Stimulated activated CD4-positive, alpha-beta T cell treated with anti-CD3 and anti-CD28 coated beads, Interleukin-1b, Interleukin-23, amount 100 ng/mL, for 24 hours (primary cell): Measurements from ENCODE around the gene NCAM2.

Experiments
- DNase-seq, 4 experiments: peaks; one replicate each; pipeline ENCODE4 v3.0.0-alpha.2; 2020; ENCODE audit warnings: low read depth in 4 of 4, low spot score in 1 of 4

NCAM2 gene

DNA sequence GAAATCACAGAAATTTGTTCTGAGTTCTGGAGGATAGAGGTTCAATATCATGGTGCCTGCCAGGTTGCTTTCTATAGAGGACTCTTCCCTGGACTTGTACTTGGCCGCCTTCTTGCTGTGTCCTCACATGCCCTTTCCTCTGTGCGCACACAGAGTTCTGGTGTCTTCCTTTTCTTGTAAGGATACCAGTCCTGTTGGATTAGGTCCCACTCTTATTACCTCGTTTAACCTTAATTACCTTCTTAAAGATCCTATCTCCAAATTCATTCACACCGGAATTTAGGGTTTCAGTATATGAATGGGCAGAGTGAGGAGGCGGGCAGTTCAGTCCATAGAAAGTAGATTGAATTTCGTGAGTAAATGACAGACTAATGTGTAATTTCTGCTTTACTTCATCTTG lies 413.9 kb downstream of the NCAM2 start:
- no peak for DNase-seq

- DNase-seq: no peak
Measured at GRCh38 chr21:21415741-21416140, 417.5 kb downstream of the NCAM2 start.

DNA sequence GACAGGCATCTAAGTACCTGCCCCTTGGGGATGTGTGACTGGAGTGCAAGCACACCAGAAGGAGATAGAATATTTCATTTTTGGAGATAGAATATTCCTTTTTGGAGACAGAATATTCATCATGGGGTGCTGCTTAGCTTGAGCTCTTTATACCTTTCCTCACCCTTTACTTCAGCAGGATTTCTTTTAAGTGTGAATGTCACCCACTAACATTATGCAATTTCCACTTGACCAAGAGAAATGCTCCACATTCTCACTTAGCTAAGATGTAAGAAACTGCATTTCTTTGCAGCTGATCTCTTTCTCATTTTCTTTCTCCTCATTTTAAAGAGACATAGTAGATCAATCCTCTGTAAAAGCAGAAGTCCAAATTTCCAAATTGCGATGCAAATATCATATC lies 436.7 kb downstream of the NCAM2 start:
- no peak for DNase-seq

DNA sequence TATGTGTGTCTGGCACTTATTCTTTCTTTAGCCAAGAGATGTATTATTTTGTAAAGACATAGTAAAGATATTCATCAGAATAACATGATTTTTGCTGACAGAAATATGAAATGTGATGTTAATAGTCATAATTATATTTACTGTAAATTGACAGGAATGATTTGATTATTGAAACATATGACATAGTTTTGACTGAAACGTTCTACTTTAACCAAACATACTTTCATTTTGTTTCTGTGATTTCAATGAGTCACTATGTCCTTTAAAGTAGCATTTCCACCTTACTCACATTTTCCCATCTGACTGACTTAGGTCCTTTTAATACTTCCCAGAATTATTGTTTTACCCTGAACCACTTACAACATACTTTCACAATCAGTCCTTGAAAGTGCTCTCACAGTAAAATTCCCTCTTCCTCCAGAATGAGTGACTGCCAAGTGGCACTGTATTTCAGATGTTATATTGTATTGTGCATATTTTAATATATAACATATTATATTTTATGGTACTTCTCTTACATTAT lies 437.9 kb downstream of the NCAM2 start:
- no peak for DNase-seq

DNA sequence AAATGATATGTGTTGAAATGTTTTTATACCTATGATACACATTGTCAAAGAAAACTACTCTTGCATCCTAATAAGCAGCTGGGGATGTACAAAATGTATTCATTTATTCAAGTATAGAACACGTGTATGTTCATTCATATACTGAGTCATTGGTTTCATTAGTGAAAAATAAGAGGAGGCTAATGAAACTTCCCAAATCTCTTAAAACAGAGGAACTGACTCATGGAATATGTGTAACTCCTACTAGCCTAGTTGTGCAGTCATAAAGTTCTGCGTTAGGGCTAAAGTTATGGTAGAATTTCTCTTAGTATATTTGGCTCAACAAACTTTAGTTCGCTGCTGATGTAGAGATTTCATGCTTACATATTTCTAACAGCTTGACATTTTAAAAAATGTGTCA lies 441.6 kb downstream of the NCAM2 start:
- no peak for DNase-seq

GRCh38 chr21:21457077-21457476 lies 458.9 kb downstream of the NCAM2 start:
- DNase-seq: no peak

DNA sequence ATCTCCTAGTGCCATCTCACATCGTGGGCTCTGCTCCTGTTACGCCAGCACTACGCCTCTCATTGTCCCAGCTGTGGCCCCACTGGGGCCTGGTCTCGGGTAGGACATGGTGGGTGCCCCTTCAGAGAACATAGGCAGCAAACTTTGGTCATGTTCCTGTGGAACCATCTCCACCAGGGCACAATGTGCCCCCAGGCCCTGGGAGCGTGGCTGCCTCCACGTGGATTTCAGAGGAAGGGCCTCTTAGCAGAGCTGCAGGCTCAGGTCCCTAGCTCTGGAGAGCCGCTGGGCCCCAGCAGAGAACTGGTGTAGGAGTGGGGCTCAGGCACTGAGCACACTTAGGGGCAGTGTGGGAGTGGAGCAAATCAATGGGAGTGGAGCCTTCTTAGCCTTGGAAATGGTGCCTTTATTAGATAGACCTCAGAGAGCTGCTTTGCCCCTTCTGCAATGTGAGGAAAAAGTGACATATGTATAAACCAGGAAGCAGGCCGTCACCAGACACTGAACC lies 460.0 kb downstream of the NCAM2 start:
- no peak for DNase-seq

GRCh38 chr21:21460979-21461378 lies 462.8 kb downstream of the NCAM2 start:
- DNase-seq: no peak

GRCh38 chr21:21463456-21463855 lies 465.2 kb downstream of the NCAM2 start:
- DNase-seq: no peak

GRCh38 chr21:21464684-21465083 lies 466.5 kb downstream of the NCAM2 start:
- no peak for DNase-seq

DNA sequence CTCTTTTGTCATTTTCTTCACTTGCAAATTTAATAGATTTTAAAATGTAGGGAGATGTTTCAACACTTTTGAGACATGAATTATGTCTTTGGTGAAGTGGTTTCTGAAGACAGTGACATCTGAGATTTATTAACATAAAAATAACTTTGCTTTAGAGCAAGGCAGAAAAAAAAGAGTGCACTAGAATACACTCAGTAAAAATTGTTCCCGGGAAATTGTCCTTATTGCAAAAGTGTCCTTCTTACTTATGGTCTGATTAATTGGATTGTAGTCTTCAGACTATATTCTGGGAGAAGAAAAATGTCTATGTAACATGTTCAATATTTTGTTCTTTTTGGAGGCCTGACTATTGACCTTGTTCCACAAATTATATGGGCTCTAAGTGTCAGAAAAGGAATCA lies 468.5 kb downstream of the NCAM2 start:
- no peak for DNase-seq

- DNase-seq: no peak
Measured at GRCh38 chr21:21468003-21468402, 469.8 kb downstream of the NCAM2 start.

GRCh38 chr21:21481239-21481638 lies 483.0 kb downstream of the NCAM2 start:
- DNase-seq: no peak

DNA sequence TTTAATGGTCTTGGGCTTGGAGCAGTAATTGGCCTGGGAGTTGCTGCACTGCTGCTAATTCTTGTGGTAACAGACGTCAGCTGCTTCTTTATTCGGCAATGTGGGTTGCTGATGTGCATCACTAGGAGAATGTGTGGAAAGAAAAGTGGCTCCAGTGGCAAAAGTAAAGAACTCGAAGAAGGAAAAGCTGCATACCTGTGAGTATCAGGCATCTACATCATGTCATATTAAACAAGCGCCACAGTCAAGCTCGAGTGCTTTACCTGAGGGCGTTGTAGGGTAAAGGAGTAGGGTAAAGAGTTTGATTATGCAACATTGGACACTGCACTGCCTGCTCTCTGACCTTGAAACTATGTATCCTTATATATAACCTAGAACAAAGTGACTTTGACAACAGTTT lies 510.6 kb downstream of the NCAM2 start:
- DNase-seq: no peak

DNA sequence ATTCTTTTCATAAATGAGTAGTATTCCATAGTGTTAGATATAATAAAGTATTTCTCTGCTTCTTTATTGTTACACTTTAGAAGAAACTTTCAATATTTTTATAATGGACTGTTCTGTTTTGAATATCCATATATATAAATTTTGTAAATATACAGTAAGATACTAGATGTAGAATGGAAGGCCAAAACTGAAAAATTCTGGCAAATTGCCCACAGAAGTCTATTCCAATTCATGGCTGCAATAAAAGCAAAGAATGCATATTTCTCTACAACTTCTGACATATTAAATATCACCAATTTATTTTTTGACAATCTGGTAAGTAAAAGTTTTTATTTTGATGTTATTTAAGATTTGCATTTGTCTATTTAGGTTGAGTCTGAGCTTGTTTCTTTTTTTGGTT lies 532.5 kb downstream of the NCAM2 start:
- no peak for DNase-seq

DNA sequence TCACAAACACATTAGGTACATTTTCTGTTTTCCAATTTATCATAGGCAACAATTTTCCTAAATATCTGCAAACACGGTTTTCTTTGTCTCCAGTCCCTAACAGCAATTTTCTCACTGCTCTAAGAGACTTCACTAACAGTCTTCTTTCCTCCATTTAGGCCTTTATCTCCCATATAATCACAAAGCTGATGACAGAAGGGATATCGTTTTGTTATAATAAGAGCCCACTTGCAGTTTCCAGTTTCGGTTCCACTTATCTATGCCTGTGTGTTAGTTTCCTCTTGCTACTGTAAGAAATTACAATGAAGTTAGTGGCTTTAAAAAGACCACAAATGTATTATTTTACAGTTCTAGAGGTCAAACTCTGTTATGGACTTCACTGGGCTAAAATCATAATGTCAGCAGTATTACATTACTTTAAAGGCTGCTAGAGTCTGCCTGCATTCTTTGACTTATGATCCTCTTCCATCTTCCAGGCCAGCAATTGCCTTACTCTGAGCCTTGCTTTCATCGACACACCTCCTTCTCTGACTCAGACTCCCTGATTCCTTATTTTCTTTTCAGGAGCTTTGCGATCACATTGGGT lies 549.3 kb downstream of the NCAM2 start:
- no peak for DNase-seq

- DNase-seq: no peak
Measured at GRCh38 chr21:21559285-21560045, 561.3 kb downstream of the NCAM2 start.
